ENCODE data around the gene ECT2. TPM values are rescaled to one million over a fixed set of nuclear protein-coding genes. Genes with fewer than 3 reads are reported as not detected.
"Not testable (repeated sequence)": the region's sequence is repeated elsewhere in the genome, so short reads cannot be mapped to it uniquely, and the experiment has no call there.

ECT2 gene
- 10 to 100 TPM in 3 of 5 donors, 1 to 10 TPM in 2; 1.2 to 28.1 (median 16.5) TPM for total RNA-seq
- 1 to 10 TPM; 4.7 to 9.0 (median 5.9) TPM for polyA plus RNA-seq
- long read RNA-seq, donor 1: 0 reads
- long read RNA-seq, donor 2: 0 reads
- long read RNA-seq, donor 3: 0 reads
- long read RNA-seq, donor 4: 0 reads
- long read RNA-seq, donor 5: 0 reads
- long read RNA-seq, donor 6: 0 reads
- long read RNA-seq, donor 7, full-length matches to known transcripts: 1 of 1 reads
- long read RNA-seq, donor 7, partial matches to known transcripts: 0 of 1 reads
- long read RNA-seq, donor 7, other reads (novel, unspliced or antisense): 0 of 1 reads
- long read RNA-seq, donor 8, partial matches to known transcripts: 16 of 16 reads
- long read RNA-seq, donor 8, other reads (novel, unspliced or antisense): 0 of 16 reads
- long read RNA-seq, donor 9: 0 reads
- long read RNA-seq, donor 10, full-length matches to known transcripts: 1 of 1 reads
- long read RNA-seq, donor 10, partial matches to known transcripts: 0 of 1 reads
- long read RNA-seq, donor 10, other reads (novel, unspliced or antisense): 0 of 1 reads

GRCh38 chr3:172750368-172751174 lies at the start of gene ECT2:
TSS of gene ECT2 (plus strand) at chr3:172750726. CDS start at chr3:172754531, 3,805 bp downstream.
- intact Hi-C loops (cut with DNase I; ENCODE audit: low total_unique reads): no loop called here
- TF ChIP-seq, protein P1, sequence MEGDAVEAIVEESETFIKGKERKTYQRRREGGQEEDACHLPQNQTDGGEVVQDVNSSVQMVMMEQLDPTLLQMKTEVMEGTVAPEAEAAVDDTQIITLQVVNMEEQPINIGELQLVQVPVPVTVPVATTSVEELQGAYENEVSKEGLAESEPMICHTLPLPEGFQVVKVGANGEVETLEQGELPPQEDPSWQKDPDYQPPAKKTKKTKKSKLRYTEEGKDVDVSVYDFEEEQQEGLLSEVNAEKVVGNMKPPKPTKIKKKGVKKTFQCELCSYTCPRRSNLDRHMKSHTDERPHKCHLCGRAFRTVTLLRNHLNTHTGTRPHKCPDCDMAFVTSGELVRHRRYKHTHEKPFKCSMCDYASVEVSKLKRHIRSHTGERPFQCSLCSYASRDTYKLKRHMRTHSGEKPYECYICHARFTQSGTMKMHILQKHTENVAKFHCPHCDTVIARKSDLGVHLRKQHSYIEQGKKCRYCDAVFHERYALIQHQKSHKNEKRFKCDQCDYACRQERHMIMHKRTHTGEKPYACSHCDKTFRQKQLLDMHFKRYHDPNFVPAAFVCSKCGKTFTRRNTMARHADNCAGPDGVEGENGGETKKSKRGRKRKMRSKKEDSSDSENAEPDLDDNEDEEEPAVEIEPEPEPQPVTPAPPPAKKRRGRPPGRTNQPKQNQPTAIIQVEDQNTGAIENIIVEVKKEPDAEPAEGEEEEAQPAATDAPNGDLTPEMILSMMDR (IDR thresholded peaks at IDR 0.05): peak in 5 of 7 experiments; percentile 43 to 87 (median 75)
- TF ChIP-seq POLR2A (IDR thresholded peaks at IDR 0.05): no peak
- no peak for TF ChIP-seq EP300 (IDR thresholded peaks at IDR 0.05)
- peak; percentile 20 to 89 (median 48) for TF ChIP-seq POLR2AphosphoS5 (IDR thresholded peaks at IDR 0.05)

DNA sequence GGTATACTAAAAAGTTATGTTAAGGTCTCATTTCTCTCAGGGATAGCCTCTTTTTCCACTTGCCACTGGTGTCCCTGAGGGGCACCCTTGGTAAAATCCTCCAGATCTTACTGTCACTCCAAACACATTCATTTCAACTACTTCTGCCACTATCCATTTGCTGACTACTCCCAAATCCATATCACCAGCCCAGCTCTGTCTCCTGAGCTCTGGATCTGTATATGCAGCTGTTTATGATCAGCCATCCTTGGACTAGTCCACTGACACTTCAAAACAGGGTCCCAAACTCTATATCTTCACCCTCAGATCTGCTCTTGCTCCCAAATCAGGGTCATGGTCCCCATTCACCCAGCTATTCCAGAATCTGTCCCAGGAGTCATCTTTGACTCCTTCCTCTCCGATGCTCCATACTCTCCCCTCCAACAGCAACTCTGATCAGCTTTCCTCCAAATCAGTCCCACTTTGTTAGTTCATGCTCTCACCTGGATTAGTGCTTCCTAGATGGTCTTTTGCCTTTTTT lies 49.5 kb upstream of the ECT2 start:
- H3K27ac ChIP-seq: no peak overlapping the region
- DNase-seq: no peak

More at GRCh38 chr3:172750368-172751174, at the start of gene ECT2:
- 0 to 1% (median 0%) methylated on average over 32 to 49 of the region's 49 CpGs for WGBS, 5 donors
- Histone ChIP-seq H3K36me3 (peaks cover 0 to 2% (median 0%) of the 10 kb centered on the region in 4 donors), H3K27ac (peak within 1 kb of the TSS; percentile 39 to 89 (median 84)), H3K27me3 (no peaks in the 10 kb centered on the region), H3K9me3 (no peaks in the 10 kb centered on the region), H3K4me3 (peak within 1 kb of the TSS; percentile 70 to 93 (median 82)), H3K4me1 (peaks cover 10 to 44% (median 18%) of the 10 kb centered on the region in 4 donors)
- DNase-seq: peak; percentile 99 to 100

DNA sequence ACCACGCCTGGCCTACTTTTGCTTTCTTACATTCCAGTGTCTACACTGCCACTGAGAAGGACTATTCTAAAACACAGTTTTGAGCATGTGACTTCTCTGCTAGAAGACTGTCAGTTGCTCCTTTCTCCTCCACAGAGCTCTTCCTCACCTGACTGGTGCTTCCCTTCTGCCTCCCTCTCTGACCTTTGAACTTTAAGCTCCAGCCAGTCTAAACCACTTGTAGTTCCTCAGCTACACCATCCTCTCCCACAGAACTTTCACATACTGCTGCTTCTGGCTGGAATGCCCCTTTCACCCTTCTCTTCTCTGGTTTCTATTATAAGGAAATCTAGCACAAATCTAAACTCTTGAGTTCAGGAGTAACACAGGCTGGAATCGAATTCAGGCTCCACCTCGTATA lies 48.8 kb upstream of the ECT2 start:
- H3K27me3 ChIP-seq: no peaks in the 10 kb centered on the region
- intact Hi-C loops (cut with DNase I; ENCODE audit: low total_unique reads): no loop called here
- no peaks in the 10 kb centered on the region for H3K36me3 ChIP-seq
- DNase-seq: peak in 1 of 2 donors; percentile 26
- no peaks in the 10 kb centered on the region for H3K9me3 ChIP-seq
- TF ChIP-seq POLR2A (IDR thresholded peaks at IDR 0.05): no peak
- TF ChIP-seq EP300 (IDR thresholded peaks at IDR 0.05): no peak
- TF ChIP-seq POLR2AphosphoS5 (IDR thresholded peaks at IDR 0.05): no peak
- TF ChIP-seq, protein P1 (IDR thresholded peaks at IDR 0.05): no peak
- peaks cover 6 to 64% (median 23%) of the 10 kb centered on the region in 4 donors for H3K4me1 ChIP-seq
- no peak overlapping the region for H3K4me3 ChIP-seq
- 64 to 78% (median 75%) methylated on average over 3 of the region's 3 CpGs for WGBS, 5 donors
- H3K27ac ChIP-seq: peak overlapping the region in 1 of 5 donors; percentile 17

More for the DNA sequence above, 49.5 kb upstream of the ECT2 start:
- no peaks in the 10 kb centered on the region for H3K9me3 ChIP-seq
- no peaks in the 10 kb centered on the region for H3K27me3 ChIP-seq
- intact Hi-C loops (cut with DNase I; ENCODE audit: low total_unique reads): no loop called here
- H3K4me1 ChIP-seq: peaks cover 6 to 61% (median 27%) of the 10 kb centered on the region in 4 donors
- TF ChIP-seq EP300 (IDR thresholded peaks at IDR 0.05): no peak
- no peak for TF ChIP-seq POLR2AphosphoS5 (IDR thresholded peaks at IDR 0.05)
- TF ChIP-seq, protein P1 (IDR thresholded peaks at IDR 0.05): no peak
- TF ChIP-seq POLR2A (IDR thresholded peaks at IDR 0.05): no peak
- 92 to 98% (median 96%) methylated on average over 1 of the region's 1 CpG for WGBS, 5 donors
- no peak overlapping the region for H3K4me3 ChIP-seq
- no peaks in the 10 kb centered on the region for H3K36me3 ChIP-seq

DNA sequence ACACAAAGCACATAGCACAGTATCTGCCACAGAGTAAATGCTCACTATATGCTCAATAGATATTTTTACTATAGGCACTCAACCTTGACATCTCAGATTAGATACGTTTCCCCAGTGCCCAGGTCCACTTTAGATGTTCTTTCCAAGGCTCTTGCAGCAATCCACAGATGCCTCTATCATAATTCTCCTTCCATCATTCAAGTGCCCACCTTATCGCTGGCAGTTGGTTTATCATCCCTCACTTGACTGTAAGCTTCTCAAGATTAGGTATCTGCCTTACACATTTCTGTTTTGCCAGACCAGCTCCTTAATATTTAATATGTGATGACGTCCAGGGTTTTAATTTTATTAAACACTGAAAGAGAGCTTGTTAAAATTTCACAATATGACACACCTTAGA lies 48.3 kb upstream of the ECT2 start:
- intact Hi-C loops (cut with DNase I; ENCODE audit: low total_unique reads): no loop called here
- WGBS, 5 donors: 48 to 76% (median 70%) methylated on average over 3 of the region's 3 CpGs
- Histone ChIP-seq H3K4me1 (peaks cover 2 to 63% (median 20%) of the 10 kb centered on the region in 4 donors), H3K9me3 (no peaks in the 10 kb centered on the region), H3K27ac (peak overlapping the region in 1 of 5 donors; percentile 17), H3K27me3 (no peaks in the 10 kb centered on the region), H3K4me3 (no peak overlapping the region), H3K36me3 (no peaks in the 10 kb centered on the region)
- no peak for TF ChIP-seq POLR2AphosphoS5 (IDR thresholded peaks at IDR 0.05)
- TF ChIP-seq, protein P1 (IDR thresholded peaks at IDR 0.05): no peak
- no peak for TF ChIP-seq EP300 (IDR thresholded peaks at IDR 0.05)
- TF ChIP-seq POLR2A (IDR thresholded peaks at IDR 0.05): no peak
- no peak for DNase-seq

DNA sequence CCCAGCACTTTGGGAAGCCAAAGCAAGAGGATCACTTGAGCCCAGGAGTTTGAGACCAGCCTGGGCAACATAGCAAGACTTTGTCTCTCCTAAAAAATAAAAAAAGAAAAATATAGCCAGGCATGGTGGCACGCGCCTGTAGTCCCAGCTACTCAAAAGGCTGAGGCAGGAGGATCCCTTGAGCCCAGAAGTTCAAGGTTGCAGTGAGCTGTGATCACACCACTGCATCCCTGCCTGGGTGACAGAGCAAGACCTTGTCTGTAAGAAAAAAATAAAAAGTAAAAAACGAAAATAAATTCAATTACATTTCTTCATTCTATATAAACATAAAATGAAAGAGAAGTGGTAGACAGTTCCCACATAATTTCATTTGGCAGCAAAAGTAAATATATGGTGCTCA lies 47.8 kb upstream of the ECT2 start:
- H3K27ac ChIP-seq; H3K4me3 ChIP-seq; H3K9me3 ChIP-seq; H3K27me3 ChIP-seq; intact Hi-C loops (cut with DNase I; ENCODE audit: low total_unique reads); DNase-seq; H3K36me3 ChIP-seq: not testable (repeated sequence)
- 87 to 89% (median 89%) methylated on average over 3 of the region's 3 CpGs for WGBS, 5 donors
- H3K4me1 ChIP-seq: peaks cover 0 to 65% (median 20%) of the 10 kb centered on the region in 4 donors
